Measurements from ENCODE around the gene CLIC4.
"Not testable (repeated sequence)": the region's sequence is repeated elsewhere in the genome, so short reads cannot be mapped to it uniquely, and the experiment has no call there.

Gene CLIC4

DNA sequence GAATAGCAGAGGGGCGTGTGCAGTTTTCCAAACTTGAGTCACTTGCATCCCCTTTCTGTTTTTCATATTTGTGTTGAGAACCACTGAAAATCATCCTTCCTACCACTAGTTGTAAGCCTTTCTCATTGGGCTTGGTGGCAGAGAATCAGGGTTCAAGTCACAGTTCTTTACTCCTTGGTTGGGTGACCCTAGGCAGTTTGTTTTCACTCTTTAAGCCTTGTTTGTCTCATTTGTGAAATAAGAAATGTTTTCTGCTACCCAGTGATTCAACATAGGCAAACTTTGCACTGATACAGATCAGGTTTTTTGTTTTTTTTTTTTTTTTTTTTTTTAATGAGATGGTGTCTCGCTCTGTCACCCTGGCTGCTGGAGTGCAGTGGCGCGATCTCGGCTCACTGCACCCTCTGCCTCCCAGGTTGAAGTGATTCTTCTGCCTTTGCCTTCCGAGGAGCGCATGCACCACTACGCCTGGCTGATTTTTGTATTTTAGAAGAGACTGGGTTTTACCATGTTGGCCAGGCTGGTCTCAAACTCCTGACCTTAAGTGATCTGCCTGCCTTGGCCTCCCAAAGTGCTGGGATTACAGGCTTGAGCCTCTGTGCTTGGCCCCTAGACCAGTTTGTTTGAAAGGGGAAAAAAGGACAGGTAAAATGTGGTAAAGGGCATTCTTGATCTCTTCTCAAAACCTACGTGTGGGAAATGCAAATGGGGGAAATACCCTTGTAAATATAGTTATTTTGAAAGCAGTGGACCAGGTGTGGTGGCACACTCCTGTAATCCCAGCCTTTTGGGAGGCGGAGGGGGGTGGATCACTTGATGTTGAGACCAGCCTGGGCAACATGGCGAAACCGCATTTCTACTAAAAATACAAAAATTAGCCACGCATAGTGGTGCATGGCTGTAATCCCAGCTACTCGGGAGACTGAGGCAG, 3.2 kb downstream of the CLIC4 start:
- DNase-seq = no peak

DNA sequence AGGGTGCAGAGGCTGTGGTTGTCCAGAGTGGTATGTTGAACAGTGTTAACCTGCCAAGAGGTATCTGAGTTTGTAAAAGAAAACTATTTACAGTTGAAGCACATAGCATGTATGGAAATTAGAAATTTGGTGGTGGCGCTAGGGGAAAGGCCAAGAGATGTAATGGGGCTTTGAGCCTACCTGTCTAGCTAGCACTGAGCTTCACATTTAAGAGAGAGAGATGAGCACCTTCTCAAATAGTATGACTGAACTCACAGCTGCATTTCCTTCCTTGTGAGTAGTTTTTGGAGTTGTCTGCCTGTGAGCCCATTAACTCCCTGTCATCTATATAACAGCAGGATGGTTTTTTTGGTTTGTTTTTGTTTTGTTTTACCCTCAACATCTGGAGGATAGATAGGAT, 4.0 kb downstream of the CLIC4 start:
- no peak for DNase-seq

- no peak for DNase-seq
These were observed 4.6 kb downstream of the CLIC4 start for GRCh38 chr1:24749886-24750285.

DNA sequence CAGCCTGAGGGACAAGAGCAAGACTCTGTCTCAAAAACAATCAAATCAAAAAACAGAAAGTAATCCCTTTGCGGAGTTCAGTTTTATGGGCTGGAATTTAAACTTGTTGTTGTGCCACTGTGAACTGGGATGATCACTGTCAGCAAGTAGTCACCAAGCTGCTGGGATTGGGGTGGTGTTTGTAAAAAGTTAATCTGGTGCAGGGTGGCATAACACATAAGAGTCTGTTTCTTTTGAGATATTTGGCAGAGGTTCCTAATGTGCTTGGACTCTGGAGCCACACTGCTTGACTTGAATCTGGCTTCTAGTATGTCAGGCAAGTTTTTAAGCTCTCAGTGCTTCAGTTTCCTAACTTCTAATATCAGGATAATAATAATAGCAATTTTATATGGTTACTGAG, 6.6 kb downstream of the CLIC4 start:
- no peak for DNase-seq

GRCh38 chr1:24752305-24752704, 7.1 kb downstream of the CLIC4 start:
- no peak for DNase-seq

GRCh38 chr1:24754229-24754628, 9.0 kb downstream of the CLIC4 start:
- no peak for DNase-seq

- not testable (repeated sequence) for DNase-seq
These were observed 10.1 kb downstream of the CLIC4 start for GRCh38 chr1:24755323-24755722.

DNA sequence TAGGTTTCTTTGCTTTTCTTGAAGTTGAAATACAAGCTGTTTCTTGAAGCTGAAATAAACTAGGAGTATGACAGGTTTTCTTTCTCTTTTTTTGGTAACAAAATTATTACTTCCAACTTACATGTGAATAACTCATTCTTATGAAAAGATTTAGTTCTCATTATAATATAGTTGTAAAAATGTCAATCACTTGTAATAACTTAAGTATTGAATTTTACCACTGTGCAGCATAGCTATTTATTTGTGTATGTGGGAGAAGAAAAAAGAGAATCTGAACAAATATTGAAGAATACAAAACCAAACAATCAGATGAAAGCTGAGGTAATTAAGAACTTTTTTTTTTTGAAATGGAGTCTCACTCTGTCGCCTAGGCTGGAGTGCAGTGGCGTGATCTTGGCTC, 11.1 kb downstream of the CLIC4 start:
- DNase-seq = no peak

- DNase-seq = no peak
These were observed 14.2 kb downstream of the CLIC4 start for GRCh38 chr1:24759492-24759891.

GRCh38 chr1:24761582-24761981, 16.3 kb downstream of the CLIC4 start:
- no peak for DNase-seq

GRCh38 chr1:24762133-24762676, 17.0 kb downstream of the CLIC4 start:
- no peak for DNase-seq

GRCh38 chr1:24763671-24764070, 18.4 kb downstream of the CLIC4 start:
- DNase-seq = no peak

- no peak for DNase-seq
These were observed 19.2 kb downstream of the CLIC4 start for GRCh38 chr1:24764439-24764838.

- DNase-seq = no peak
These were observed 19.6 kb downstream of the CLIC4 start for GRCh38 chr1:24764848-24765247.

DNA sequence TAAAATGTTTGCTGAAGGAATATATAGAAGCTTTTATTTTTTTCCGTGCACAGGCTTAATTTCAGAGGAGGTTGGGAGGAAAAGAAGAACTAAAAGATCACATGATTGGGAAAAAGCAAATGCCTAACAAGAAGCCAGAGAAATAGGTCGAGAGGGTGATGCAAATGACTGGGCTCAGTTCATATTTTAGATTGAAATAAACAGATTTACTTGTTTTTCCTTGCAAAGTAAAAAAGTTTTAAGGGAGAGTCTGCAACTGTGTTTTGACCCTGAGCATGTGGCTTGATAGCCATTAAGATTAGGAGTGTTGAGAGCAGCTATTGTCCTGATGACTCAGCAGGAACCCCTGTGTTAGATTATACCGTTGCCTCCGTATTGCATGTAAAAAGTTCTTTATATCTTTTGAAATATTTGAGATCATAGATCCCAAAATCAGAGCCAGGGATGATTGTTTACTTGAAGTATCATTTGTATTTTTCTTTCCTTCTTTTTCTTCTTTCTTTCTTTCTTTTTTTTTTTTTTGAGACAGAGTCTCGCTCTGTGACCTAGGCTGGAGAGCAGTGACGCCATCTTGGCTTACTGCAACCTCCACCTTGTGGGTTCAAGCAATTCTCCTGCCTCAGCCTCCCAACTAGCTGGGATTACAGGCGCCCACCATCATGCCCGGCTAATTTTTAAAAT, 20.2 kb downstream of the CLIC4 start:
- DNase-seq = no peak

DNA sequence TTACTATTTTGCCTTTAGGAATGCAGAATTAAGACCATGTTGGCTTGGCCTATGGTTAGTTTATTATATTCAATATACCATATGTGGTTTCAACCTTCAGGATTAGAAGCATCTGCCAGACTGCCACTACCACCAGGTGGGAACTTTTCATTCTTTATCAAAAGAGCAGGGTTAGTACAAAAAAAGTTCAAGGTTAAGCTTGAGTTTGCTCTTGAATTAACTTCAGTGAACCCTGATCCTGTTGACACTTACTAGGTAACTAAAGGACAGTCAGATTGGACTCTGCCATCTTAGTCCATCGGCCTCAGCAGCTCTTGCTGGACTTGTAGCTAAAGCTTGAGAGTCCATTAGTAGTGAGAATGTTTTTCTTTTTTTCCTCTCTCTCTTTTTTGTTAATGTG, 22.1 kb downstream of the CLIC4 start:
- DNase-seq = no peak

DNA sequence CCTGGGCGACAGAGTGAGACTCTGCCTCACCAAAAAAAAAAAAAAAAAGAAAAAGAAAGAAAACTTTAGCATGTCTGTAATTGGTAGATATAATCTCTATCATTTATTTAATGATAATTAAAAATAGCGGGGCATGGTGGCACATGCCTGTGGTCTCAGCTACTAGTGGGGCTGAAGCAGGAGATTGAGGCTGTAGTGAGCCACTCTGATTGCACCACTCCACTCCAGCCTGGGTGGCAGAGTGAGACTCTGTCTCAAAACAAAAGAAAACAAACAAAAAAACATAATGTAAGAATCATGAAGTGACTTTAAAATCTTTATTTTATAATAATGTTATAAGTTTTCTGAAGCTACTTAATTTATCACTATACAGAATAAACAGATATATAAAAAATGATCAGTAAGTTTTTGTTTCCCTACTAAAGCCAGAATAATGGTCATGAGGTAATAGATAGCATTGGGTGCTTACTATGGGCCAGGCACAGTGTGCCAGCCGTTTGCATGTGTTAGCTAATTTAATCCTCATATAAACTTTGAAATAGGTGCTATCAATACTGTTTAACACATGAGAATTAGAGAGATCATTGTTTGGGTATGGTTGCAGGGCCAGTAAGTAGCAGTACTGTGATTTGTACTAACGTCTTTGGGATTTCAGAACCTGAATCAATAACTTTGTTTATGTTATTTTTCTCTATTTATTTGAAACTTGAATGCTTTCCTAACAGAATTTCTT, 23.8 kb downstream of the CLIC4 start:
- DNase-seq = no peak

GRCh38 chr1:24769656-24770651, 24.7 kb downstream of the CLIC4 start:
- no peak for DNase-seq

- no peak for DNase-seq
These were observed 25.6 kb downstream of the CLIC4 start for GRCh38 chr1:24770881-24771280.

- DNase-seq = no peak
These were observed 26.3 kb downstream of the CLIC4 start for GRCh38 chr1:24771574-24771973.

DNA sequence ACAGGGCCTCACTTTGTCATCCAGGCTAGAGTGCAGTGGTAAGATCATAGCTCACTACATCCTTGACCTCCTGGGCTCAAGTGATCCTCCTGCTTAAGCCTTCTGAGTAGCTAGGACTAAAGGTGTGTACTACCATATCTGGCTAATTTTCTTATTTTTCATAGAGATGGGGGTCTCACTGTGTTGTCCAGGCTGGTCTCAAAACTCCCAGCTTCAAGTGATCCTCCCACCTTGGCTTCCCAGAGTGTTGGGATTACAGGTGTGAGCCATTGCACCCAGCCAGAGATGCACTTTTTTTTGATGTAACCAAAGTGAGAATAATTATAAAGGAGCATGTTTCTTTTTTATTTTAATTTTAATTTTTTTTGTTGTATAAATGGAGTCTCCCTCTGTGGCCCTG, 28.4 kb downstream of the CLIC4 start:
- no peak for DNase-seq

GRCh38 chr1:24775348-24775747, 30.1 kb downstream of the CLIC4 start:
- DNase-seq = no peak

All from stimulated activated CD4-positive, alpha-beta T cell treated with anti-CD3 and anti-CD28 coated beads, Interleukin-4, amount 100 ng/mL, for 24 hours (primary cell).